RWPE2 (cell line): ENCODE results near the gene SPON1.
A peak's percentile ranks its signal among the peaks of the same experiment; 100 is the strongest.

Experiments
- ATAC-seq: fragments of 200-7000 bp; cut with Tn5 transposase; 3 replicates; pipeline ENCODE4 v1.9.1; 2021; ENCODE audit warnings: low read depth
- DNase-seq: peaks from one replicate; pipeline ENCODE4 v3.0.0-alpha.2; 2020; ENCODE audit warnings: low spot score
- H3K27ac ChIP-seq: fragments of 450-650 bp; 2 replicates; pipeline ENCODE4 v1.5.1; 2017; ENCODE audit warnings: mild to moderate bottlenecking; ENCODE audit not compliant: poor library complexity, severe bottlenecking
- H3K27me3 ChIP-seq: fragments of 250-450 bp; sonication (Bioruptor Pico); 2 replicates; pipeline ENCODE4 v1.5.1; 2021; ENCODE audit warnings: mild to moderate bottlenecking, moderate library complexity; ENCODE audit not compliant: insufficient read depth, poor library complexity, severe bottlenecking
- H3K36me3 ChIP-seq: fragments of 250-450 bp; sonication (Bioruptor Pico); 2 replicates; pipeline ENCODE4 v1.5.1; 2020; ENCODE audit warnings: low read depth, mild to moderate bottlenecking, moderate library complexity
- H3K4me1 ChIP-seq: fragments of 250-450 bp; sonication (Bioruptor Pico); 2 replicates; pipeline ENCODE4 v1.5.1; 2021; ENCODE audit warnings: mild to moderate bottlenecking, moderate library complexity; ENCODE audit not compliant: insufficient read depth, poor library complexity, severe bottlenecking
- H3K4me3 ChIP-seq: fragments of 250-450 bp; sonication (Bioruptor Pico); 2 replicates; pipeline ENCODE4 v1.5.1; 2021; ENCODE audit warnings: mild to moderate bottlenecking, moderate library complexity; ENCODE audit not compliant: severe bottlenecking
- H3K9me3 ChIP-seq: fragments of 250-450 bp; sonication (Bioruptor Pico); 2 replicates; pipeline ENCODE4 v1.5.1; 2021; ENCODE audit warnings: mild to moderate bottlenecking, moderate library complexity; ENCODE audit not compliant: severe bottlenecking
- CTCF ChIP-seq: fragments of 450-650 bp; IDR thresholded peaks from one replicate; pipeline ENCODE4 v1.5.1; 2017; ENCODE audit warnings: mild to moderate bottlenecking, moderate library complexity; ENCODE audit not compliant: poor library complexity, severe bottlenecking

The SPON1 gene

GRCh38 chr11:13966013-13966412 is 3.5 kb downstream of the SPON1 start:
- H3K27me3 ChIP-seq: peaks cover 73% of the 10 kb centered on the region
- no peaks in the 10 kb centered on the region for H3K9me3 ChIP-seq
- no peaks in the 10 kb centered on the region for H3K36me3 ChIP-seq
- H3K4me3 ChIP-seq: no peak overlapping the region
- no peak for ATAC-seq
- DNase-seq: no peak
- no peaks in the 10 kb centered on the region for H3K4me1 ChIP-seq
- no peak overlapping the region for H3K27ac ChIP-seq
- no peak for TF ChIP-seq CTCF

DNA sequence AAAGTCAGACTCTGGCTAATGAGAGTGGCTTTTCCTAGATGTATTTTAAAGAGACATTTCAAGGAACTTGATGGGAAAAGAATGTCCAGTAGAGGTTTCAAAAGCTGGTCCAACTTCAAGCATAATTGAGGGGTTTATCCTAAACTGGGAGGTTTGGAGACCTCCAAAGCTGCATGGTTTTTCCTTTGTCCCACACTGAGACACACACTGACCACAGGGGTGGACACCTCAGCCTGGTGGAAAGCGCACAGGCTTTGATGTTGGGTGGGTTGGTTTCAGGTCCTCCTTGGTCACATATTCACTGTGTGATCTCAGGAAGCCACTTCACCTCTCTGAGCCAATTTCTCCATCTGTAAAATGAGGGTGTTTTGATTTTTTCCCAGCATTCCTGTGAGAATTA is 4.0 kb downstream of the SPON1 start:
- H3K4me3 ChIP-seq: no peak overlapping the region
- H3K4me1 ChIP-seq: no peaks in the 10 kb centered on the region
- DNase-seq: no peak
- H3K9me3 ChIP-seq: no peaks in the 10 kb centered on the region
- TF ChIP-seq CTCF: no peak
- no peak for ATAC-seq
- peaks cover 68% of the 10 kb centered on the region for H3K27me3 ChIP-seq
- no peak overlapping the region for H3K27ac ChIP-seq
- H3K36me3 ChIP-seq: no peaks in the 10 kb centered on the region

- Histone ChIP-seq H3K4me3 (no peak overlapping the region), H3K27ac (no peak overlapping the region), H3K9me3 (no peaks in the 10 kb centered on the region), H3K4me1 (no peaks in the 10 kb centered on the region), H3K36me3 (no peaks in the 10 kb centered on the region), H3K27me3 (peaks cover 23% of the 10 kb centered on the region)
- ATAC-seq (peak; percentile 79), DNase-seq (no peak)
- peak; percentile 65 for TF ChIP-seq CTCF
These were observed 8.5 kb downstream of the SPON1 start for GRCh38 chr11:13970986-13971385.

DNA sequence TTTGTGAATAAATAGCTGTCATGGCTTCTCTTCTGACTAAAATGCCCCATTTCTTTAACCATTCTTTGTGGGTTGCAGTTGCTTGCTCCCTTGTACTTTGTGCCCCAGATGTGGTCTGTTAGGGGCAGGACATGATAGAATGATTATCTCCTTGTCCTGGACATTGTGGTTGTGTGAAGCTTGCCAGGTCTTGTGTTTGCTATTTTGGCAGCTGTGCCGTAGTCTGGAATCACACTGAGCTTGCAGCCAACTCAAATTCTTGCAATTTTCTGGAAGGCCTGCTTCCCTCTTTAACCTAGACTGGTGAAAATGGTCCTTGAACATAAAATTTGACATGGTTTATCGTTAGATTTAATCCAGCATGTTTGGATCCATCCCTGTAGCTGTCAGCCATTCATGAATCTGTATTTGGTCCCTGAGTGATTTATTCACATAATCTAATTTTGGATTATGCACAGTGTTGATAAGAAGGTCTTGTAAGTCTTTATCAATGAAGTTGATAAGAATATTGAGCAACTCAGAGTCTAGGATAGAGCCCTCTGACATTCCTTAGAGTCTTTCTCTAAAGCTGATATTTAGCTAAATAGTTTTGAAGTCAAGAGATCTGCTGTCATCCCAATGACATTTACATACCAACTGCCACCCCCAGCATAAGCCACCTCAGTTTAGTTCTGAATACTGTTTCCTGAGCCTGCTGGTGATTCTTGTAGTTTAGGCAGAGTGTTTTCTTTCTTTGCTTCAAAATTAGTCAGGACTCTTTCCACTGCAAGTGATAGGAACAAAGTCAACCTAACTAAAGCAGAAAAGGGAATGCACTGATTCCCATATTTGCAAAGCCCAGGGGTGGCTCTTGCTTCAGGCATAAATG is 9.8 kb downstream of the SPON1 start:
- no peaks in the 10 kb centered on the region for H3K36me3 ChIP-seq
- H3K27ac ChIP-seq: no peak overlapping the region
- H3K9me3 ChIP-seq: no peaks in the 10 kb centered on the region
- no peak for TF ChIP-seq CTCF
- no peak overlapping the region for H3K4me3 ChIP-seq
- peaks cover 13% of the 10 kb centered on the region for H3K27me3 ChIP-seq
- DNase-seq: no peak
- H3K4me1 ChIP-seq: no peaks in the 10 kb centered on the region
- no peak for ATAC-seq

DNA sequence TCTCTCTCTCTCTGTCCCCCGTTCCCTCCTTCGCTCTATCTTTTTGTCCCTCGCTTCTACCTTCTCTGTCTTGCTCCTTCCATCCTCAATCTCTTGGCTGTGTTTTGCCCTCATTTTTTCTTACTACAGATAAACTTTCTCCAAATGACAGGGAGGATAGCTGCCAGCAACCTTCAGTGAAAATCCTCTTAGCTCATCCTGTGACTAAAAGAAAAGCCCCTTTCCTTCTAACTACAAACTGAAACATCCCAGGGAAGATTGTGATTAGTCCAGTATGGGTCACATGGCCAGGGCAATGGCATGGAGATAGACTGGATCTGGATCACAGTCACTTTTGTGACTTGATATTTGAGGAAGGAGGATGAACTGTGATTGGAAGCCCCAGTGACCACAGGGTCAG is 10.4 kb downstream of the SPON1 start:
- no peak for TF ChIP-seq CTCF

More for the DNA sequence above, 10.4 kb downstream of the SPON1 start:
- H3K27ac ChIP-seq: no peak overlapping the region
- H3K4me3 ChIP-seq: no peak overlapping the region
- no peaks in the 10 kb centered on the region for H3K36me3 ChIP-seq
- no peaks in the 10 kb centered on the region for H3K4me1 ChIP-seq
- H3K9me3 ChIP-seq: no peaks in the 10 kb centered on the region
- no peak for DNase-seq
- peaks cover 14% of the 10 kb centered on the region for H3K27me3 ChIP-seq
- no peak for ATAC-seq
